SK-N-SH treated with all-trans-retinoic acid at 6 μM for 48 hours (cell line): ENCODE results near the gene EPHA6.

Experiments
- ATAC-seq: fragments of 200-7000 bp; cut with Tn5 transposase; 3 replicates; pipeline ENCODE4 v1.9.1; 2020; ENCODE audit warnings: mild to moderate bottlenecking, moderate library complexity
- ARNTL ChIP-seq: fragments of 450-650 bp; formaldehyde crosslinking; IDR thresholded peaks from 2 replicates; pipeline ENCODE4 v1.5.0; 2020; ENCODE audit warnings: low read depth, mild to moderate bottlenecking, moderate library complexity, borderline replicate concordance
- BACH2 ChIP-seq: fragments of 250-450 bp; sonication (Bioruptor Pico); IDR thresholded peaks from 2 replicates; pipeline ENCODE4 v1.9.0; 2021; ENCODE audit warnings: mild to moderate bottlenecking, borderline replicate concordance
- CREB5 ChIP-seq: fragments of 250-450 bp; sonication (Bioruptor Pico); IDR thresholded peaks from 2 replicates; pipeline ENCODE4 v1.5.1; 2020; ENCODE audit warnings: low read depth, mild to moderate bottlenecking, moderate library complexity
- CSDC2 ChIP-seq: fragments of 250-450 bp; sonication (Bioruptor Pico); IDR thresholded peaks from 2 replicates; pipeline ENCODE4 v1.5.0; 2020; ENCODE audit warnings: mild to moderate bottlenecking, moderate library complexity
- GLIS3 ChIP-seq: fragments of 250-450 bp; sonication (Bioruptor Pico); IDR thresholded peaks from 2 replicates; pipeline ENCODE4 v1.5.0; 2020; ENCODE audit warnings: mild to moderate bottlenecking, moderate library complexity
- ISL1 ChIP-seq: fragments of 250-450 bp; sonication (Bioruptor Pico); IDR thresholded peaks from 2 replicates; pipeline ENCODE4 v2.1.2; 2022; ENCODE audit warnings: mild to moderate bottlenecking, moderate library complexity
- OSR1 ChIP-seq: fragments of 250-450 bp; sonication (Bioruptor Pico); IDR thresholded peaks from 2 replicates; pipeline ENCODE4 v1.8.0; 2022; ENCODE audit warnings: moderate library complexity, mild to moderate bottlenecking, inconsistent platforms
- PATZ1 ChIP-seq: fragments of 250-450 bp; sonication (Bioruptor Pico); IDR thresholded peaks from 2 replicates; pipeline ENCODE4 v1.8.0; 2020; ENCODE audit warnings: mild to moderate bottlenecking, moderate library complexity, borderline replicate concordance
- POU6F1 ChIP-seq: fragments of 250-450 bp; sonication (Bioruptor Pico); IDR thresholded peaks from 2 replicates; pipeline ENCODE4 v1.8.0; 2021; ENCODE audit warnings: low read depth, mild to moderate bottlenecking, moderate library complexity, borderline replicate concordance
- PPARA ChIP-seq: fragments of 250-450 bp; sonication (Bioruptor Pico); IDR thresholded peaks from 2 replicates; pipeline ENCODE4 v1.5.0; 2020; ENCODE audit warnings: mild to moderate bottlenecking, borderline replicate concordance
- RARB ChIP-seq: fragments of 250-450 bp; sonication (Bioruptor Pico); IDR thresholded peaks from 2 replicates; pipeline ENCODE4 v1.8.0; 2021; ENCODE audit warnings: mild to moderate bottlenecking, moderate library complexity
- SNAI2 ChIP-seq: fragments of 250-450 bp; sonication (Bioruptor Pico); IDR thresholded peaks from 2 replicates; pipeline ENCODE4 v1.5.0; 2020; ENCODE audit warnings: mild to moderate bottlenecking, moderate library complexity
- TCF4 ChIP-seq: fragments of 250-450 bp; sonication (Bioruptor Pico); IDR thresholded peaks from 2 replicates; pipeline ENCODE4 v1.8.0; 2021; ENCODE audit warnings: mild to moderate bottlenecking, moderate library complexity, borderline replicate concordance
- TOX ChIP-seq: fragments of 250-450 bp; sonication (Bioruptor Pico); IDR thresholded peaks from 2 replicates; pipeline ENCODE4 v1.8.0; 2021; ENCODE audit warnings: mild to moderate bottlenecking, moderate library complexity, borderline replicate concordance
- ZC3H10 ChIP-seq: fragments of 250-450 bp; sonication (Bioruptor Pico); IDR thresholded peaks from 2 replicates; pipeline ENCODE4 v1.5.1; 2021; ENCODE audit warnings: mild to moderate bottlenecking, moderate library complexity
- ZFP3 ChIP-seq: fragments of 250-450 bp; sonication (Bioruptor Pico); IDR thresholded peaks from 2 replicates; pipeline ENCODE4 v1.5.0; 2020; ENCODE audit warnings: mild to moderate bottlenecking, moderate library complexity
- ZFP30 ChIP-seq: fragments of 450-650 bp; formaldehyde crosslinking; IDR thresholded peaks from 2 replicates; pipeline ENCODE4 v1.5.0; 2022; ENCODE audit warnings: mild to moderate bottlenecking, moderate library complexity
- ZNF565 ChIP-seq: fragments of 450-650 bp; formaldehyde crosslinking; conservative IDR thresholded peaks from 2 replicates; pipeline ENCODE4 v1.5.0; 2020; ENCODE audit warnings: low read depth, mild to moderate bottlenecking, moderate library complexity
- ZNF70 ChIP-seq: fragments of 450-650 bp; formaldehyde crosslinking; IDR thresholded peaks from 2 replicates; pipeline ENCODE4 v1.5.0; 2020; ENCODE audit warnings: mild to moderate bottlenecking, moderate library complexity
- ZNF8 ChIP-seq: fragments of 450-650 bp; formaldehyde crosslinking; IDR thresholded peaks from 2 replicates; pipeline ENCODE4 v1.5.0; 2020; ENCODE audit warnings: mild to moderate bottlenecking, moderate library complexity
- TF ChIP-seq, protein P1 (sequence below): fragments of 250-450 bp; sonication (Bioruptor Pico); IDR thresholded peaks from 2 replicates; pipeline ENCODE4 v1.5.0; 2020; ENCODE audit warnings: mild to moderate bottlenecking, moderate library complexity
- TF ChIP-seq, protein P2 (sequence below): fragments of 250-450 bp; sonication (Bioruptor Pico); IDR thresholded peaks from 2 replicates; pipeline ENCODE4 v1.5.1; 2021; ENCODE audit warnings: mild to moderate bottlenecking, moderate library complexity

EPHA6 gene

DNA sequence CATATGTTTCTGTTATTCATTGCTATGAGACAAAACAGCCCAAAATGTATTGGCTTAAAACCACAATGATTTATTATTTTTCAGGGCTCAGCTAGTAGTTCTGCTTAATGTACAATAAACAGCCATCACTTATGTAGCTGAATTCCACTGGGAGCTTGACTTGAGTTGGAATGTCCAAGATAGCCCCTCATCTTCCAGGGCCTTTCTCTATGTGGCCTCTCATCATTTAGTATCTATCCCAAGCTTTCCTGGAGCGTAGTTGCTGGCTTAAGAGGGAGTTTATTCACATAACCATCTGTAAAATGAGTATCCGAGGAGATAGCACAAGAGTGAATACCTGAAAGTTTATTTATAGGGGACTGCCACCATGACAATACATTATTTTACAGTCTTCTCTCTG, 176.8 kb downstream of the EPHA6 start:
- ATAC-seq: no peak
- TF ChIP-seq ISL1 (CRISPR knock-in tag) (no peak), ZNF8 (CRISPR knock-in tag) (no peak), RARB (CRISPR knock-in tag) (no peak), CSDC2 (CRISPR knock-in tag) (no peak), PPARA (CRISPR knock-in tag) (no peak), ZFP3 (CRISPR knock-in tag) (no peak), TOX (CRISPR knock-in tag) (no peak), GLIS3 (no peak), ZFP30 (no peak), TCF4 (CRISPR knock-in tag) (no peak), CREB5 (no peak), SNAI2 (CRISPR knock-in tag) (no peak), POU6F1 (CRISPR knock-in tag) (no peak), OSR1 (no peak), PATZ1 (CRISPR knock-in tag) (no peak), ZNF70 (CRISPR knock-in tag) (no peak), ZC3H10 (CRISPR knock-in tag) (no peak), ARNTL (CRISPR knock-in tag) (no peak)
- TF ChIP-seq, protein P1, sequence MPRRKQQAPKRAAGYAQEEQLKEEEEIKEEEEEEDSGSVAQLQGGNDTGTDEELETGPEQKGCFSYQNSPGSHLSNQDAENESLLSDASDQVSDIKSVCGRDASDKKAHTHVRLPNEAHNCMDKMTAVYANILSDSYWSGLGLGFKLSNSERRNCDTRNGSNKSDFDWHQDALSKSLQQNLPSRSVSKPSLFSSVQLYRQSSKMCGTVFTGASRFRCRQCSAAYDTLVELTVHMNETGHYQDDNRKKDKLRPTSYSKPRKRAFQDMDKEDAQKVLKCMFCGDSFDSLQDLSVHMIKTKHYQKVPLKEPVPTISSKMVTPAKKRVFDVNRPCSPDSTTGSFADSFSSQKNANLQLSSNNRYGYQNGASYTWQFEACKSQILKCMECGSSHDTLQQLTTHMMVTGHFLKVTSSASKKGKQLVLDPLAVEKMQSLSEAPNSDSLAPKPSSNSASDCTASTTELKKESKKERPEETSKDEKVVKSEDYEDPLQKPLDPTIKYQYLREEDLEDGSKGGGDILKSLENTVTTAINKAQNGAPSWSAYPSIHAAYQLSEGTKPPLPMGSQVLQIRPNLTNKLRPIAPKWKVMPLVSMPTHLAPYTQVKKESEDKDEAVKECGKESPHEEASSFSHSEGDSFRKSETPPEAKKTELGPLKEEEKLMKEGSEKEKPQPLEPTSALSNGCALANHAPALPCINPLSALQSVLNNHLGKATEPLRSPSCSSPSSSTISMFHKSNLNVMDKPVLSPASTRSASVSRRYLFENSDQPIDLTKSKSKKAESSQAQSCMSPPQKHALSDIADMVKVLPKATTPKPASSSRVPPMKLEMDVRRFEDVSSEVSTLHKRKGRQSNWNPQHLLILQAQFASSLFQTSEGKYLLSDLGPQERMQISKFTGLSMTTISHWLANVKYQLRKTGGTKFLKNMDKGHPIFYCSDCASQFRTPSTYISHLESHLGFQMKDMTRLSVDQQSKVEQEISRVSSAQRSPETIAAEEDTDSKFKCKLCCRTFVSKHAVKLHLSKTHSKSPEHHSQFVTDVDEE (CRISPR knock-in tag): no peak
- TF ChIP-seq, protein P2, sequence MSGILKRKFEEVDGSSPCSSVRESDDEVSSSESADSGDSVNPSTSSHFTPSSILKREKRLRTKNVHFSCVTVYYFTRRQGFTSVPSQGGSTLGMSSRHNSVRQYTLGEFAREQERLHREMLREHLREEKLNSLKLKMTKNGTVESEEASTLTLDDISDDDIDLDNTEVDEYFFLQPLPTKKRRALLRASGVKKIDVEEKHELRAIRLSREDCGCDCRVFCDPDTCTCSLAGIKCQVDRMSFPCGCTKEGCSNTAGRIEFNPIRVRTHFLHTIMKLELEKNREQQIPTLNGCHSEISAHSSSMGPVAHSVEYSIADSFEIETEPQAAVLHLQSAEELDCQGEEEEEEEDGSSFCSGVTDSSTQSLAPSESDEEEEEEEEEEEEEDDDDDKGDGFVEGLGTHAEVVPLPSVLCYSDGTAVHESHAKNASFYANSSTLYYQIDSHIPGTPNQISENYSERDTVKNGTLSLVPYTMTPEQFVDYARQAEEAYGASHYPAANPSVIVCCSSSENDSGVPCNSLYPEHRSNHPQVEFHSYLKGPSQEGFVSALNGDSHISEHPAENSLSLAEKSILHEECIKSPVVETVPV (CRISPR knock-in tag): no peak

- no peak for ATAC-seq
- TF ChIP-seq ISL1 (CRISPR knock-in tag) (no peak), GLIS3 (no peak), BACH2 (CRISPR knock-in tag) (no peak), ARNTL (CRISPR knock-in tag) (no peak), ZFP3 (CRISPR knock-in tag) (no peak), RARB (CRISPR knock-in tag) (no peak), CREB5 (no peak), OSR1 (no peak), ZNF565 (no peak), ZFP30 (no peak), TOX (CRISPR knock-in tag) (no peak)
- TF ChIP-seq, protein P1 (CRISPR knock-in tag): no peak
- TF ChIP-seq, protein P2 (CRISPR knock-in tag): no peak
Measured at GRCh38 chr3:96991800-96992365, 177.5 kb downstream of the EPHA6 start.
